Liver (tissue), 9 donors: ENCODE results near the gene SEC14L6. TPM values are rescaled to one million over a fixed set of nuclear protein-coding genes. Genes with fewer than 3 reads are reported as not detected.

ENCODE experiments used
- DNase-seq: peaks from one replicate; pipeline ENCODE4 v3.0.0-alpha.2; 2017; ENCODE audit warnings: low spot score
- H3K27ac ChIP-seq, 2 donors: one replicate each; pipeline ENCODE4 v1.7.0; 2013; ENCODE audit warnings: inconsistent platforms in 2 of 2, low read length in 2 of 2, control low read depth in 1 of 2, low read depth in 1 of 2, mild to moderate bottlenecking in 1 of 2
- H3K27me3 ChIP-seq, 4 donors: one replicate each; pipeline versions ENCODE4 v1.6.1 to v1.7.0; 2013; ENCODE audit warnings: low read length in 3 of 4, inconsistent platforms in 1 of 4, mild to moderate bottlenecking in 1 of 4, moderate library complexity in 1 of 4; ENCODE audit not compliant: control insufficient read depth in 4 of 4, insufficient read depth in 4 of 4
- H3K36me3 ChIP-seq, 4 donors: one replicate each; pipeline versions ENCODE4 v1.6.1 to v1.7.0; 2013; ENCODE audit warnings: low read length in 3 of 4, mild to moderate bottlenecking in 3 of 4, low read depth in 1 of 4, moderate library complexity in 1 of 4; ENCODE audit not compliant: control insufficient read depth in 4 of 4, insufficient read depth in 3 of 4
- H3K4me1 ChIP-seq, 4 donors: one replicate each; pipeline versions ENCODE4 v1.6.1 to v1.7.0; 2013; ENCODE audit warnings: low read length in 3 of 4, mild to moderate bottlenecking in 3 of 4, moderate library complexity in 1 of 4; ENCODE audit not compliant: control insufficient read depth in 4 of 4, insufficient read depth in 4 of 4
- H3K4me3 ChIP-seq, 3 donors: one replicate each; pipeline versions ENCODE4 v1.6.1 to v1.7.0; 2013; ENCODE audit warnings: low read length in 3 of 3, control low read depth in 1 of 3, low read depth in 1 of 3, mild to moderate bottlenecking in 1 of 3
- H3K9ac ChIP-seq, 2 donors: one replicate each; pipeline ENCODE4 v1.7.0; 2013; ENCODE audit warnings: low read length in 2 of 2, mild to moderate bottlenecking in 2 of 2, moderate library complexity in 2 of 2, control low read depth in 1 of 2, low read depth in 1 of 2
- H3K9me3 ChIP-seq, 4 donors: one replicate each; pipeline versions ENCODE4 v1.6.1 to v1.7.0; 2013; ENCODE audit warnings: low read length in 3 of 4; ENCODE audit not compliant: control insufficient read depth in 4 of 4
- EGR1 ChIP-seq, 2 donors: IDR thresholded peaks; 2 replicates each; pipeline ENCODE4 v1.6.1; 2016 to 2018; ENCODE audit warnings: antibody characterized with exemption in 2 of 2, low read depth in 2 of 2
- FOXA1 ChIP-seq: IDR thresholded peaks from 2 replicates; pipeline ENCODE4 v1.6.1; 2016; ENCODE audit warnings: antibody characterized with exemption
- FOXA2 ChIP-seq: IDR thresholded peaks from 2 replicates; pipeline ENCODE4 v1.6.1; 2016; ENCODE audit warnings: antibody characterized with exemption
- GABPA ChIP-seq, 2 donors: IDR thresholded peaks in 1 of 2; conservative IDR thresholded peaks in 1 of 2; 2 replicates each; pipeline ENCODE4 v1.6.1; 2016; ENCODE audit warnings: antibody characterized with exemption in 2 of 2, mild to moderate bottlenecking in 1 of 2, moderate library complexity in 1 of 2
- HNF4A ChIP-seq, 2 donors: conservative IDR thresholded peaks; 2 replicates each; pipeline ENCODE4 v1.6.1; 2016; ENCODE audit warnings: antibody characterized with exemption in 2 of 2, mild to moderate bottlenecking in 2 of 2
- HNF4G ChIP-seq: IDR thresholded peaks from 2 replicates; pipeline ENCODE4 v1.6.1; 2016; ENCODE audit warnings: antibody characterized with exemption
- JUND ChIP-seq, 2 donors: IDR thresholded peaks; 2 replicates each; pipeline ENCODE4 v1.6.1; 2016; ENCODE audit warnings: antibody characterized with exemption in 2 of 2
- NR2F2 ChIP-seq: IDR thresholded peaks from 2 replicates; pipeline ENCODE4 v1.6.1; 2016; ENCODE audit warnings: antibody characterized with exemption
- RAD21 ChIP-seq, 2 donors: IDR thresholded peaks; 2 replicates each; pipeline ENCODE4 v1.6.1; 2016; ENCODE audit warnings: antibody characterized with exemption in 2 of 2, mild to moderate bottlenecking in 2 of 2
- RXRA ChIP-seq, 2 donors: IDR thresholded peaks; 2 replicates each; pipeline ENCODE4 v1.6.1; 2017 to 2018; ENCODE audit warnings: antibody characterized with exemption in 2 of 2, mild to moderate bottlenecking in 1 of 2
- SP1 ChIP-seq: IDR thresholded peaks from 2 replicates; pipeline ENCODE4 v1.6.1; 2018; ENCODE audit warnings: antibody characterized with exemption, mild to moderate bottlenecking
- TAF1 ChIP-seq: conservative IDR thresholded peaks from 2 replicates; pipeline ENCODE4 v1.6.1; 2016; ENCODE audit warnings: antibody characterized with exemption, mild to moderate bottlenecking
- YY1 ChIP-seq: IDR thresholded peaks from 2 replicates; pipeline ENCODE4 v1.6.1; 2016; ENCODE audit warnings: antibody characterized with exemption, mild to moderate bottlenecking
- WGBS: extraction: QIAGEN DNeasy Blood & Tissue Kit; methylation state at CpG from one replicate; pipeline ENCODE4 v1.1.7; 2013; 5-methylcytosine and 5-hydroxymethylcytosine counted together
- polyA plus RNA-seq, 2 donors: library from polyadenylated mRNA; stranded (reverse) in 1 of 2; unstranded in 1 of 2; fragments of 200-250 nt in 1 of 2; fragments of >200 nt in 1 of 2; fragmentation: Nextera tagmentation in 1 of 2; extraction: Ambion mirVana in 1 of 2; gene quantifications; one replicate each; pipeline versions ENCODE4 v1.2.1 to v1.2.3, GENCODE V29; 2013 to 2015
- total RNA-seq, 2 donors: library from RNA; depleted of rRNA; stranded (reverse); fragments of >200 nt; gene quantifications; one replicate each; pipeline ENCODE4 v1.2.3, GENCODE V29; 2014
- TF ChIP-seq, protein P1 (sequence below): IDR thresholded peaks from 2 replicates; pipeline ENCODE4 v1.6.1; 2016; ENCODE audit warnings: antibody characterized with exemption
- TF ChIP-seq, protein P2 (sequence below): IDR thresholded peaks from 2 replicates; pipeline ENCODE4 v1.6.1; 2016; ENCODE audit warnings: antibody characterized with exemption
- TF ChIP-seq, protein P3 (sequence below): IDR thresholded peaks from 2 replicates; pipeline ENCODE4 v1.6.1; 2016; ENCODE audit warnings: antibody characterized with exemption
- TF ChIP-seq, protein P4 (sequence below): IDR thresholded peaks from 2 replicates; pipeline ENCODE4 v1.6.1; 2016; ENCODE audit warnings: antibody characterized with exemption, mild to moderate bottlenecking
- TF ChIP-seq, protein P5 (sequence below): fragments of 150-350 bp; IDR thresholded peaks from 2 replicates; pipeline ENCODE4 v1.5.1; 2017; ENCODE audit warnings: improper control_type of control experiment, low read depth, low read length; ENCODE audit not compliant: missing input control
- donor health status: healthy.
- donor health status: healthy.
- donor health status: healthy.
- donor health status: healthy.
- donor health status: healthy.

SEC14L6 gene
- total and polyA plus RNA-seq, 4 donors, result 0.18 to 0.70 (median 0.28) TPM

DNA sequence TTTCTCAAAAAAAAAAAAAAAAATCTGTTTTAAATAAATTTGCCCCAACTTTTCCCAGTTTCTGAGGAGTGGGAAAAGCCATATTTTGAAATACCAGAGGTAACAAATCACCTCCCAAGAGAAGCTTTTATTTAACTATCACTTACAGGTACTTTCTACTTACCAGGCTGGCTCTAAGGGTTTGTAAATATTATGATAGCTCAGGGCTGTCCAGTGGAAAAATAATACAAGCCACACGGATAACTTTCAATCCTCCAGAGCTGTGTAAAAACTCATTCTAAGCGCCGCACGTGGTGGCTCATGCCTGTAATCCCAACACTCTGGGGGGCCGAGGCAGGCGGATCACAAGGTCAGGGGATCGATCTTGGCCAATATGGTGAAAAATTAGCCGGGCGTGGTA lies 35.4 kb downstream of the SEC14L6 start:
- DNase-seq, result no peak
- no peak overlapping the region for H3K27ac ChIP-seq
- H3K9ac ChIP-seq, result no peak overlapping the region
- no peak for TF ChIP-seq FOXA1
- TF ChIP-seq, protein P1, sequence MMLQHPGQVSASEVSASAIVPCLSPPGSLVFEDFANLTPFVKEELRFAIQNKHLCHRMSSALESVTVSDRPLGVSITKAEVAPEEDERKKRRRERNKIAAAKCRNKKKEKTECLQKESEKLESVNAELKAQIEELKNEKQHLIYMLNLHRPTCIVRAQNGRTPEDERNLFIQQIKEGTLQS, result no peak
- no peak for TF ChIP-seq JUND (IDR thresholded peaks at IDR 0.05)
- no peak for TF ChIP-seq TAF1
- no peak for TF ChIP-seq NR2F2
- no peak for TF ChIP-seq GABPA (IDR thresholded peaks at IDR 0.05 in 1 of 2, conservative IDR thresholded peaks at IDR 0.05 in 1 of 2)
- no peak for TF ChIP-seq YY1
- no peak for TF ChIP-seq RXRA (IDR thresholded peaks at IDR 0.05)
- TF ChIP-seq SP1, result no peak
- TF ChIP-seq HNF4A (conservative IDR thresholded peaks at IDR 0.05), result no peak
- TF ChIP-seq, protein P2, sequence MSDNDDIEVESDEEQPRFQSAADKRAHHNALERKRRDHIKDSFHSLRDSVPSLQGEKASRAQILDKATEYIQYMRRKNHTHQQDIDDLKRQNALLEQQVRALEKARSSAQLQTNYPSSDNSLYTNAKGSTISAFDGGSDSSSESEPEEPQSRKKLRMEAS, result no peak
- TF ChIP-seq HNF4G, result no peak
- TF ChIP-seq, protein P3, sequence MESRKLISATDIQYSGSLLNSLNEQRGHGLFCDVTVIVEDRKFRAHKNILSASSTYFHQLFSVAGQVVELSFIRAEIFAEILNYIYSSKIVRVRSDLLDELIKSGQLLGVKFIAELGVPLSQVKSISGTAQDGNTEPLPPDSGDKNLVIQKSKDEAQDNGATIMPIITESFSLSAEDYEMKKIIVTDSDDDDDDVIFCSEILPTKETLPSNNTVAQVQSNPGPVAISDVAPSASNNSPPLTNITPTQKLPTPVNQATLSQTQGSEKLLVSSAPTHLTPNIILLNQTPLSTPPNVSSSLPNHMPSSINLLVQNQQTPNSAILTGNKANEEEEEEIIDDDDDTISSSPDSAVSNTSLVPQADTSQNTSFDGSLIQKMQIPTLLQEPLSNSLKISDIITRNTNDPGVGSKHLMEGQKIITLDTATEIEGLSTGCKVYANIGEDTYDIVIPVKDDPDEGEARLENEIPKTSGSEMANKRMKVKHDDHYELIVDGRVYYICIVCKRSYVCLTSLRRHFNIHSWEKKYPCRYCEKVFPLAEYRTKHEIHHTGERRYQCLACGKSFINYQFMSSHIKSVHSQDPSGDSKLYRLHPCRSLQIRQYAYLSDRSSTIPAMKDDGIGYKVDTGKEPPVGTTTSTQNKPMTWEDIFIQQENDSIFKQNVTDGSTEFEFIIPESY, result no peak
- TF ChIP-seq, protein P4, sequence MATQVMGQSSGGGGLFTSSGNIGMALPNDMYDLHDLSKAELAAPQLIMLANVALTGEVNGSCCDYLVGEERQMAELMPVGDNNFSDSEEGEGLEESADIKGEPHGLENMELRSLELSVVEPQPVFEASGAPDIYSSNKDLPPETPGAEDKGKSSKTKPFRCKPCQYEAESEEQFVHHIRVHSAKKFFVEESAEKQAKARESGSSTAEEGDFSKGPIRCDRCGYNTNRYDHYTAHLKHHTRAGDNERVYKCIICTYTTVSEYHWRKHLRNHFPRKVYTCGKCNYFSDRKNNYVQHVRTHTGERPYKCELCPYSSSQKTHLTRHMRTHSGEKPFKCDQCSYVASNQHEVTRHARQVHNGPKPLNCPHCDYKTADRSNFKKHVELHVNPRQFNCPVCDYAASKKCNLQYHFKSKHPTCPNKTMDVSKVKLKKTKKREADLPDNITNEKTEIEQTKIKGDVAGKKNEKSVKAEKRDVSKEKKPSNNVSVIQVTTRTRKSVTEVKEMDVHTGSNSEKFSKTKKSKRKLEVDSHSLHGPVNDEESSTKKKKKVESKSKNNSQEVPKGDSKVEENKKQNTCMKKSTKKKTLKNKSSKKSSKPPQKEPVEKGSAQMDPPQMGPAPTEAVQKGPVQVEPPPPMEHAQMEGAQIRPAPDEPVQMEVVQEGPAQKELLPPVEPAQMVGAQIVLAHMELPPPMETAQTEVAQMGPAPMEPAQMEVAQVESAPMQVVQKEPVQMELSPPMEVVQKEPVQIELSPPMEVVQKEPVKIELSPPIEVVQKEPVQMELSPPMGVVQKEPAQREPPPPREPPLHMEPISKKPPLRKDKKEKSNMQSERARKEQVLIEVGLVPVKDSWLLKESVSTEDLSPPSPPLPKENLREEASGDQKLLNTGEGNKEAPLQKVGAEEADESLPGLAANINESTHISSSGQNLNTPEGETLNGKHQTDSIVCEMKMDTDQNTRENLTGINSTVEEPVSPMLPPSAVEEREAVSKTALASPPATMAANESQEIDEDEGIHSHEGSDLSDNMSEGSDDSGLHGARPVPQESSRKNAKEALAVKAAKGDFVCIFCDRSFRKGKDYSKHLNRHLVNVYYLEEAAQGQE, result no peak
- no peak for TF ChIP-seq RAD21 (IDR thresholded peaks at IDR 0.05)
- no peak for TF ChIP-seq FOXA2
- TF ChIP-seq EGR1 (IDR thresholded peaks at IDR 0.05; ENCODE audit: low read depth in 2 of 2), result no peak
- TF ChIP-seq, protein P5, sequence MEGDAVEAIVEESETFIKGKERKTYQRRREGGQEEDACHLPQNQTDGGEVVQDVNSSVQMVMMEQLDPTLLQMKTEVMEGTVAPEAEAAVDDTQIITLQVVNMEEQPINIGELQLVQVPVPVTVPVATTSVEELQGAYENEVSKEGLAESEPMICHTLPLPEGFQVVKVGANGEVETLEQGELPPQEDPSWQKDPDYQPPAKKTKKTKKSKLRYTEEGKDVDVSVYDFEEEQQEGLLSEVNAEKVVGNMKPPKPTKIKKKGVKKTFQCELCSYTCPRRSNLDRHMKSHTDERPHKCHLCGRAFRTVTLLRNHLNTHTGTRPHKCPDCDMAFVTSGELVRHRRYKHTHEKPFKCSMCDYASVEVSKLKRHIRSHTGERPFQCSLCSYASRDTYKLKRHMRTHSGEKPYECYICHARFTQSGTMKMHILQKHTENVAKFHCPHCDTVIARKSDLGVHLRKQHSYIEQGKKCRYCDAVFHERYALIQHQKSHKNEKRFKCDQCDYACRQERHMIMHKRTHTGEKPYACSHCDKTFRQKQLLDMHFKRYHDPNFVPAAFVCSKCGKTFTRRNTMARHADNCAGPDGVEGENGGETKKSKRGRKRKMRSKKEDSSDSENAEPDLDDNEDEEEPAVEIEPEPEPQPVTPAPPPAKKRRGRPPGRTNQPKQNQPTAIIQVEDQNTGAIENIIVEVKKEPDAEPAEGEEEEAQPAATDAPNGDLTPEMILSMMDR, result no peak
- no peaks in the 10 kb centered on the region for H3K9me3 ChIP-seq
- 95% methylated on average over 9 of the region's 9 CpGs for WGBS
- no peaks in the 10 kb centered on the region for H3K27me3 ChIP-seq
- no peak overlapping the region for H3K4me3 ChIP-seq
- H3K36me3 ChIP-seq, result no peaks in the 10 kb centered on the region
- peaks cover 0 to 16% (median 11%) of the 10 kb centered on the region in 4 donors for H3K4me1 ChIP-seq
